SK-N-MC (cell line): ENCODE data around the gene S100G.
A peak's percentile ranks its signal among the peaks of the same experiment; 100 is the strongest.

Experiments
- DNase-seq: peaks from one replicate; pipeline ENCODE4 v3.0.0-alpha.2; 2011; ENCODE audit warnings: low read depth, low spot score
- H3K27ac ChIP-seq: fragments of 200-600 bp; sonication (generic); 2 replicates; pipeline ENCODE4 v1.5.1; 2016; ENCODE audit warnings: mixed run types
- H3K36me3 ChIP-seq: fragments of 200-600 bp; sonication (generic); 2 replicates; pipeline ENCODE4 v1.6.1; 2017; ENCODE audit warnings: antibody characterized with exemption, low read length, mixed read lengths; ENCODE audit not compliant: insufficient read depth
- H3K4me3 ChIP-seq: fragments of 200-600 bp; sonication (generic); 2 replicates; pipeline ENCODE4 v1.5.1; 2016
- H3K9ac ChIP-seq: fragments of 200-600 bp; sonication (generic); 2 replicates; pipeline ENCODE4 v1.8.0; 2017; ENCODE audit warnings: mixed run types, mixed read lengths; ENCODE audit not compliant: insufficient read length
- H3K9me3 ChIP-seq: fragments of 200-600 bp; sonication (generic); 2 replicates; pipeline ENCODE4 v1.6.1; 2017; ENCODE audit warnings: low read depth, mild to moderate bottlenecking, antibody characterized with exemption, low read length, moderate library complexity, mixed read lengths
- EZH2 ChIP-seq: fragments of 200-600 bp; sonication (generic); IDR thresholded peaks from one replicate; pipeline ENCODE4 v1.6.1; 2017; ENCODE audit warnings: antibody characterized with exemption
- FOXP2 ChIP-seq: optimal IDR thresholded peaks from 2 replicates; pipeline ENCODE3; 2011; ENCODE audit warnings: mild to moderate bottlenecking, moderate library complexity; ENCODE audit not compliant: insufficient read depth; ENCODE audit errors: extremely low read length, control extremely low read depth
- POLR2AphosphoS5 ChIP-seq: IDR thresholded peaks from 2 replicates; pipeline ENCODE4 v1.6.1; 2012; ENCODE audit warnings: mild to moderate bottlenecking, low read depth, low read length, borderline replicate concordance

S100G gene

DNA sequence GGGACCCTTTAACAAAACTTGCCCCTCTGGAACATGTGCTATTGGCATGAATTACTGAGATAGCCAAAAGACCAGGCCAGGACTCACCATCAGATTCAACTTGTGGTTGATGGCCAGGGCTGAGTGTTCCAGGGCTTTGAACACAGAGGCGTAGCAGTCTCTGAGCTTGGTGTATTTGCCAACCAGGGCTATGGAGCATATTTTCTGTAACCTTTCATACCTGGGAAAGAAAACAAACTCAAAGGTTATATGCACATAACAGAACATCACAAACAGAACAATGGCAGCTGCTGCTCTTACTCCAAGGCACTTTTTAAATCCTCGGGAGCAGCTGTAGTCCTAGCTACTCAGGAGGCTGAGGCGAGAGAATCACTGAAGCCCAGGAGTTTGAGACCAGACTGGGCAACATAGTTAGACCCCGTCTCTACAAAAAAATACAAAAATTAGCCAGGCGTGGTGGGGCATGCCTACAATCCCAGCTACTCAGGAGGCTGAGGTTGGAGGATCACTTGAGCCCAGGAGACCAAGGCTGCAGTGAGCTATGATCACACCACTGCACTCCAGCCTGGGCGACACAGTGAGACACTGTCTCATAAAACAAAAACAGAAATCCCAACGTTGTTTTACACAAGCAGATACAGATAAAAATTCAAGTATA, 33.2 kb downstream of the S100G start:
- Histone ChIP-seq H3K4me3 (no peak overlapping the region), H3K36me3 (no peaks in the 10 kb centered on the region), H3K9ac (no peak overlapping the region), H3K27ac (no peak overlapping the region), H3K9me3 (no peaks in the 10 kb centered on the region)
- TF ChIP-seq POLR2AphosphoS5 (no peak), FOXP2 (no peak), EZH2 (no peak)
- DNase-seq, result no peak

DNA sequence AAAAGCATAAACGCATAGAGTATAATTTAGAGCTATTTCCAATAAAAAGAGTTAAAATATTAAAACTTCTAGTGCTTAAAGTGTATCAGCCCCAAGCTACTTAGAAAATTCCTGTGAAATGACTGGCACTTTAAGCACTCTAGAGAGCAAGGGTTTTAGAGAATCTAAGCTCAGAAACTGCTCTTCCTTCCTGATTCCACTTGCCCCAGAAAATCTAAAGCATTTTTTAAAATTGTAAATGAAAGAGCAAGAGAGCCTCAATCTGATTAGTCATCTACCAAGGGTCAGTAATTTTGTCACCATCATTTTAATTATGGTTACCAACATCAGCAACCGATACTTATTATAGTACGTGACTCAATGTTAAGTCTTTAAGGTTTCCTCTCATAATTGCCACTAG, 37.6 kb downstream of the S100G start:
- Histone ChIP-seq H3K27ac (no peak overlapping the region), H3K4me3 (no peak overlapping the region), H3K36me3 (no peaks in the 10 kb centered on the region), H3K9ac (no peak overlapping the region), H3K9me3 (no peaks in the 10 kb centered on the region)
- no peak for DNase-seq
- TF ChIP-seq FOXP2, result no peak
- TF ChIP-seq POLR2AphosphoS5, result no peak
- no peak for TF ChIP-seq EZH2

DNA sequence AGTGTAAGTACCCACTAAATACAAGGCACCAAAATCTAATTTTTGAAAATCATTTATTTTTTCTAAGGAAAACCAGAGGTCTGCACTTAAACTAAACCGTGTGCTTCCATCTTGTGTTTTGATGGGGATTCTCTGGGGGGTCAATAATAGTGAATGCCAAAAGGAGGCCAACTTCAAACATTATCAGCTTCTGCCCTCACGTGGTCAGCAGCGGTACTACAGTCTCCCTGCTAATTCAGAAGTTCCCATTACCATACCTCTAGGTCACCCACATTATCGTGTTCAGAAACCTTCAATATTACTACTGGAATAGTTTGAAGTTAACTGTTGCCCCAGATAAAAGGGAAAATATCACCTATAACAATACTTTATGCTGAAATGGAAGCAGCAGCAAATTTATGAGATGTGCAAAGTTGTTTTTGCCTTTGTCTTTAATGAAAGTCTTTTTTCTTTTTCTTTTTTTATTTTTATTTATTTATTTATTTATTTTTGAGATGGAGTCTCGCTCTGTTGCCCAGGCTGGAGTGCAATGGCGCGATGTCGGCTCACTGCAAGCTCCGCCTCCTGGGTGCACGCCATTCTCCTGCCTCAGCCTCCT, 45.2 kb downstream of the S100G start:
- no peak overlapping the region for H3K9ac ChIP-seq
- no peak overlapping the region for H3K4me3 ChIP-seq
- peak; percentile 45 for DNase-seq
- H3K36me3 ChIP-seq, result no peaks in the 10 kb centered on the region
- H3K27ac ChIP-seq, result no peak overlapping the region
- TF ChIP-seq FOXP2, result no peak
- TF ChIP-seq POLR2AphosphoS5, result no peak
- no peaks in the 10 kb centered on the region for H3K9me3 ChIP-seq

DNA sequence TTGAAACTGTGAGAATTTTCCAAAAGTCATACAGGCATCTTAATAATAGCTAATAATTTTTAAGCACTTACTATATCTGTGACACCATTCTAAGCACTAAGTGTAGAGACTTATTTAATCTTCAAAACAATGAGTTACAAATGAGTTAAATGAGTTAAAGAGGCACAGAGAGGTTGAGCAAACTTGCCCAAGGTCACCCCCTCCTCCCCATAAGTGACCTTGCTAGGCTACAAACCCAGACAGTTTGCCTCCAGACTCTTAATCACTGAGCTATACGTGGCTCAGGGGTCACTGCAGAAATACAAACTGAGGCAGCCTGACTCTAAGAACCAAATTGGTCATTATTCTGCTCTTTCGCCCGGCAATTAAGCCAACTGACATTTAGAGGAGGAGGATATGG, 47.0 kb downstream of the S100G start:
- Histone ChIP-seq H3K36me3 (no peaks in the 10 kb centered on the region), H3K9me3 (no peaks in the 10 kb centered on the region), H3K9ac (no peak overlapping the region), H3K27ac (no peak overlapping the region), H3K4me3 (no peak overlapping the region)
- TF ChIP-seq EZH2 (no peak), FOXP2 (no peak), POLR2AphosphoS5 (no peak)
- no peak for DNase-seq

DNA sequence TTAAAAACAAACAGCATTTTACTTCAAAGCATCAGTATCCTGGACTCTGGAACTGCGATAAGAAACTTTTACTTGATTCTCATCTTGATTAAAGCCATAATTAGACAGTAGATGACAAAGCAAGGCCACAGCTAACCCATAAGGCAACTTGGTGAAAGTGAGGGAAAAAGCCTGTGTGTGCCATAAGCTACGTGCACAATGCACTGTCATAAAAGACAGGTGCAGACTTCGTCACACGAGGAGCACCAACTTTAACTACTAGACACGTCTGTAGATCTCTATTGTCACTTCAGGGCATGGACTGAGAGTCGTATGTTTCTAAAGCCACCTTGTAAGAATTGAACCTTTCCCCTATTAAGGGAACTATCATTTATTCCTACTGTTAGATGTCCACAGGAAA, 49.4 kb downstream of the S100G start:
- Histone ChIP-seq H3K9ac (no peak overlapping the region), H3K9me3 (no peaks in the 10 kb centered on the region), H3K36me3 (no peaks in the 10 kb centered on the region), H3K27ac (no peak overlapping the region), H3K4me3 (no peak overlapping the region)
- no peak for DNase-seq
- no peak for TF ChIP-seq EZH2
- TF ChIP-seq FOXP2, result no peak
- TF ChIP-seq POLR2AphosphoS5, result no peak

DNA sequence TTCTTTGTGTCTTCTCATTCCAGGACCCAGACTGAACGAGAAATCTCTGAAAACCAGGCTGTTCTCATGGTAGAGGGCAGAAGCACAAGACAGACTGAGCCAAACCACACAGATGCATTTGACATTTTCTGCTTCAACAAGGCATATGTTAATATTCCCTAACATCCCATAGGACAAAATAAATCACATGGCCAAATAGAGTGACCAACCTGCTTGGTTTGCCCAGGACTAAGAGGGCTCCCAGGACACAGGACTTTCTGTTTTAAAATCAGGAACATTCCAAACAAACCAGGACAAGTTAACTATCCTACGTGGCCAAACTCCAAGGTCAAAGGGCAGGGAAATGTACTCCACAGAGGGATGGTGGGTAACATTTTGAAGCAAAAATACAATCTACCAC, 50.8 kb downstream of the S100G start:
- H3K9ac ChIP-seq, result no peak overlapping the region
- no peak for DNase-seq
- H3K36me3 ChIP-seq, result no peaks in the 10 kb centered on the region
- H3K9me3 ChIP-seq, result no peaks in the 10 kb centered on the region
- TF ChIP-seq EZH2 (no peak), POLR2AphosphoS5 (no peak), FOXP2 (no peak)
- no peak overlapping the region for H3K4me3 ChIP-seq
- H3K27ac ChIP-seq, result no peak overlapping the region

DNA sequence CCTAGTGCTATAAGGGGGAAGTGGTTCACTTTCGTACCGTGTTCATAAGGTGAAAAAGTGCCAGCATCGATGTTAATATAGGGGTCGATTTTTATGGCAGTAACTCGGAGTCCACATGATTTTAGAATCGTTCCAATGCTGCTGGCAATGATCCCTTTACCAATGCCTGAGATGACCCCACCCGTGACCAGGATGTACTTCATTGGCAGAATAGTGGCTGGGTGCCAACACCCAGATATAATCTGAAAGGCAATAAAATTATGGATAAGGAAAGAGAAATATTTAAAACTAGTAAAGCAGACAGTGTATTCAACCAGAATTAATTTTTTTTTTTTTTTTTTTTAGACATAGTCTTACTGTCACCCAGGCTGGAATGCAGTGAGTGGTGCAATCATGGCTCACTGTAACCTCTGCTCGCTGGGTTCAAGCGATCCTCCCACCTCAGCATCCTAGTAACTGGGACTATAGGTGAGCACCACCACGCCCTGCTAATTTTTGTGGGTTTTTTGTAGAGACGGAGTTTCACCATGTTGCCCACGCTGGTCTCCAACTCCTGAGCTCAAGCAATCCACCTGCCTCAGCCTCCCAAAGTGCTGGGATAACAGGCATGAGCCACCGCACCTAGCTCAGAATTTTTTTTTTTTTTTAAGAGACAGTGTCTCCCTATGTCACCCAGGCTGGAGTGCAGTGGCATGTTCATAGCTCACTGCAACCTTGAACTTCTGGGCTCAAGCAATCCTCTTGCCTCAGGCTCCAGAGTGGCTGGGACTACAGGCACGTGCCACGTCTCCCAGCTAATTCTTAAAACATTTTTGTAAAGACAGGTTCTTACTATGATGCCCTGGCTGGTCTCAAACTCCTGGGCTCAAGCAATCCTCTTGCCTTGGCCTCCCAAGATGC, 53.0 kb downstream of the S100G start:
- Histone ChIP-seq H3K9ac (no peak overlapping the region), H3K4me3 (no peak overlapping the region), H3K9me3 (no peaks in the 10 kb centered on the region), H3K36me3 (no peaks in the 10 kb centered on the region), H3K27ac (no peak overlapping the region)
- DNase-seq, result no peak
- TF ChIP-seq POLR2AphosphoS5, result no peak
- TF ChIP-seq EZH2, result no peak
- TF ChIP-seq FOXP2, result no peak
